ENCODE measurements around the gene PDZD2.

Gene PDZD2

GRCh38 chr5:31913808-31914207 lies 274.9 kb downstream of the PDZD2 start:
- H3K27ac Mint-ChIP-seq, result no peak overlapping the region
- no peak overlapping the region for H3K4me3 Mint-ChIP-seq
- no peaks in the 10 kb centered on the region for H3K9me3 Mint-ChIP-seq
- H3K4me1 Mint-ChIP-seq (ENCODE audit: low read depth), result no peaks in the 10 kb centered on the region
- H3K27me3 Mint-ChIP-seq (ENCODE audit: low read depth), result no peaks in the 10 kb centered on the region
- H3K36me3 Mint-ChIP-seq (ENCODE audit: low read depth), result no peaks in the 10 kb centered on the region

DNA sequence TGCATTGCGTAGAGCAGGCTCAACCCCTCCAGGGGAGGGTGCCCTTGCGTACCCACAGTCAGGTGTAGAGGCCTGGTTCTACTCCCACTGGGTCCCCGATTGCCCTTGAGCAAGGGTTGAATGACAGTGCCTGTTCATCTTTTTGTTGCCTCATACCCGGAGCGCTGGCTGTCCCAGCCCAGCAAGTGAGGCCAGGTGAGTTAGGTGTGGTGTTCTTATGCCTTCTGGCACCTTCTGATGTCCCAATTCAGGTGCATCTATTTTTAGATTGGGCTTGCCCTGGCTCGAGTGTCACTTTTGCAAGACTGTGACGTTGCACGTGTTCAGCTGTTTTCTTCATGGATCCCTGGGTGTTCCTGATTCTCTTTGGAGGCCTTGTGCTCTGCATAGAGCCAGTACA lies 277.4 kb downstream of the PDZD2 start:
- H3K36me3 Mint-ChIP-seq (ENCODE audit: low read depth), result no peaks in the 10 kb centered on the region
- no peaks in the 10 kb centered on the region for H3K4me1 Mint-ChIP-seq (ENCODE audit: low read depth)
- no peak overlapping the region for H3K4me3 Mint-ChIP-seq
- H3K27me3 Mint-ChIP-seq (ENCODE audit: low read depth), result no peaks in the 10 kb centered on the region
- no peaks in the 10 kb centered on the region for H3K9me3 Mint-ChIP-seq
- no peak overlapping the region for H3K27ac Mint-ChIP-seq

- Mint-ChIP-seq H3K4me1 (ENCODE audit: low read depth) (no peaks in the 10 kb centered on the region), H3K27ac (no peak overlapping the region), H3K9me3 (no peaks in the 10 kb centered on the region), H3K27me3 (ENCODE audit: low read depth) (no peaks in the 10 kb centered on the region), H3K36me3 (ENCODE audit: low read depth) (no peaks in the 10 kb centered on the region), H3K4me3 (no peak overlapping the region)
Measured at GRCh38 chr5:31918739-31919138, 279.8 kb downstream of the PDZD2 start.

DNA sequence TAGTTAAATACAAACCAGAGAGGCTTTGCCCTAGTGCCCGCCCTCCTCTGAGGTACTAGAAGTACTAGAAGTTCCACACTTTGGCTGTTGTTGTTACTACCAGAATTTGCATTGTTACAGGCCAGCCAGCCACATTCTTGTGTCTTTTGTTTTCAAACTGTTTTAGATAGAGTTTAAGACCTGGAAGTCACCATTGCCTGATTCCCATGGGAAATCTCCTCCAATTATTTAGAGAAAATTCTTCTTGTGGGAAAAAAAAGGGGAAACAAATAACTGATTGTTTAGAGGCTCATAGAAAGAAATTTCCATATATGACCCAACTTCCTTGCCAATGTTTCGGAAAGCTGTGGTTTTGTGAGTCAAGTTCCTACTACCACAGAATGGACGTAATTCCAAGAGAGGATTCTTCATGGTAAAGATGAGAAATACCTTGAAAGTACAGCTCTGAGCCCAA lies 282.9 kb downstream of the PDZD2 start:
- no peaks in the 10 kb centered on the region for H3K9me3 Mint-ChIP-seq
- no peak overlapping the region for H3K4me3 Mint-ChIP-seq
- H3K4me1 Mint-ChIP-seq (ENCODE audit: low read depth), result no peaks in the 10 kb centered on the region
- no peaks in the 10 kb centered on the region for H3K27me3 Mint-ChIP-seq (ENCODE audit: low read depth)
- no peak overlapping the region for H3K27ac Mint-ChIP-seq
- H3K36me3 Mint-ChIP-seq (ENCODE audit: low read depth), result no peaks in the 10 kb centered on the region

- Mint-ChIP-seq H3K4me3 (no peak overlapping the region), H3K27ac (no peak overlapping the region), H3K36me3 (ENCODE audit: low read depth) (no peaks in the 10 kb centered on the region), H3K27me3 (ENCODE audit: low read depth) (no peaks in the 10 kb centered on the region), H3K4me1 (ENCODE audit: low read depth) (no peaks in the 10 kb centered on the region), H3K9me3 (no peaks in the 10 kb centered on the region)
Measured at GRCh38 chr5:31924005-31924404, 285.1 kb downstream of the PDZD2 start.

GRCh38 chr5:31931874-31932273 lies 292.9 kb downstream of the PDZD2 start:
- Mint-ChIP-seq H3K36me3 (ENCODE audit: low read depth) (no peaks in the 10 kb centered on the region), H3K4me1 (ENCODE audit: low read depth) (no peaks in the 10 kb centered on the region)

GRCh38 chr5:31934156-31934555 lies 295.2 kb downstream of the PDZD2 start:
- Mint-ChIP-seq H3K36me3 (ENCODE audit: low read depth) (no peaks in the 10 kb centered on the region), H3K27me3 (ENCODE audit: low read depth) (no peaks in the 10 kb centered on the region), H3K27ac (no peak overlapping the region), H3K4me3 (no peak overlapping the region), H3K9me3 (no peaks in the 10 kb centered on the region), H3K4me1 (ENCODE audit: low read depth) (no peaks in the 10 kb centered on the region)

More at GRCh38 chr5:31931874-31932273, 292.9 kb downstream of the PDZD2 start:
- Mint-ChIP-seq H3K27ac (no peak overlapping the region), H3K4me3 (no peak overlapping the region), H3K9me3 (no peaks in the 10 kb centered on the region), H3K27me3 (ENCODE audit: low read depth) (no peaks in the 10 kb centered on the region)

- H3K27me3 Mint-ChIP-seq (ENCODE audit: low read depth), result no peaks in the 10 kb centered on the region
- no peaks in the 10 kb centered on the region for H3K36me3 Mint-ChIP-seq (ENCODE audit: low read depth)
- no peak overlapping the region for H3K4me3 Mint-ChIP-seq
- H3K4me1 Mint-ChIP-seq (ENCODE audit: low read depth), result no peaks in the 10 kb centered on the region
- H3K27ac Mint-ChIP-seq, result no peak overlapping the region
- H3K9me3 Mint-ChIP-seq, result no peaks in the 10 kb centered on the region
Measured at GRCh38 chr5:31935496-31936369, 296.8 kb downstream of the PDZD2 start.

GRCh38 chr5:31936683-31937082 lies 297.8 kb downstream of the PDZD2 start:
- Mint-ChIP-seq H3K27ac (no peak overlapping the region), H3K27me3 (ENCODE audit: low read depth) (no peaks in the 10 kb centered on the region), H3K36me3 (ENCODE audit: low read depth) (no peaks in the 10 kb centered on the region), H3K9me3 (no peaks in the 10 kb centered on the region), H3K4me1 (ENCODE audit: low read depth) (no peaks in the 10 kb centered on the region), H3K4me3 (no peak overlapping the region)

GRCh38 chr5:31937226-31937625 lies 298.3 kb downstream of the PDZD2 start:
- Mint-ChIP-seq H3K27ac (no peak overlapping the region), H3K4me3 (no peak overlapping the region), H3K27me3 (ENCODE audit: low read depth) (no peaks in the 10 kb centered on the region), H3K36me3 (ENCODE audit: low read depth) (no peaks in the 10 kb centered on the region), H3K4me1 (ENCODE audit: low read depth) (no peaks in the 10 kb centered on the region), H3K9me3 (no peaks in the 10 kb centered on the region)

DNA sequence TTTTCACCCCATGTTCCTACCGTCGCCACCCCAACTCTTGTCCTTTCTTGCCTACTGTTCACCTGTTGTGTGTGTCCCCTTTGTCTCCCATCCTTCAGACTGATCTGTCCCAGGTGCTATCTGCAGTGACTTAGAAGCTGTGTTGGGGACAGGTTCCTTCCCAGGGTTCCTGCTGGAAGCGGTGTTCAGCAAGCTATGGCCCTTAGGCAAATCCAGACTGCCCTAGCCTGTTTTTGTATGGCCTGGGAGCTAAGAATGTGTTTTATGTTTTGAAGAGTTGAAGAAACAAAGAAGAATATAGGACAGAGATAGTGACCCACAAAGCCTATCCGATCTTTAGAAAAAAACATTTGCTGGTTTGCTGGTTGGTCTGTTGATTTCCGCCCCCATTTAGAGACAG lies 298.8 kb downstream of the PDZD2 start:
- no peaks in the 10 kb centered on the region for H3K4me1 Mint-ChIP-seq (ENCODE audit: low read depth)
- H3K36me3 Mint-ChIP-seq (ENCODE audit: low read depth), result no peaks in the 10 kb centered on the region
- H3K9me3 Mint-ChIP-seq, result no peaks in the 10 kb centered on the region
- no peaks in the 10 kb centered on the region for H3K27me3 Mint-ChIP-seq (ENCODE audit: low read depth)
- no peak overlapping the region for H3K27ac Mint-ChIP-seq
- H3K4me3 Mint-ChIP-seq, result no peak overlapping the region

- Mint-ChIP-seq H3K9me3 (no peaks in the 10 kb centered on the region), H3K27me3 (ENCODE audit: low read depth) (no peaks in the 10 kb centered on the region), H3K36me3 (ENCODE audit: low read depth) (no peaks in the 10 kb centered on the region), H3K4me3 (no peak overlapping the region), H3K4me1 (ENCODE audit: low read depth) (no peaks in the 10 kb centered on the region), H3K27ac (no peak overlapping the region)
Measured at GRCh38 chr5:31939151-31939550, 300.2 kb downstream of the PDZD2 start.

DNA sequence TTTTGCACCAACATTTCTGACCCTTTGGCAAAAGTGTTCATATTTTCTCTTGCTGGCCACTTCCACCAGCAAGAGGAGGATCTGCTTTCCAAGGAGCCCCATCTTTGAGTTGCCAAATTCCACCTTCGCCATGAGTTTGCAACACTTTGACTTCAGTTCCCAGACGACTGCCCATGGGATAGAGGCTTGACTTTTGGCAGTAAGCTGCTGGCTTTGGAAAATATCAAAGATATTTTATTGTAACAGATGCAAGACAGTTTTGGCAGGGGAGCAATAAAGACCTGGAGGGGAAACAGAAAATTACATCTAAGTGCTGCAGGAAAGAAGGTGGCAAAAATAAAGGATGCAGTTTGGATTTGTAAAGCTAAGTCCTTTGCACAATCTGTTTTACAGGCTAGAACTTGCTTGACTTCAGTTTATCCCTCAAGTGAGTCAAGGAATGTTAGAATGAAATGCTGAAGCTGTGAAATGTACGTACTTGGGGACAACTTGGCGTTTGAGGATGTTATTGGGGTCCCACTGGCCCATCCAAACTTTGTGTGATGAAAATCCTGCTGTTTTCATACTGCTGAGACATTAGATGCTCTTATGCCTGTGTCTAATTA lies 302.3 kb downstream of the PDZD2 start:
- H3K36me3 Mint-ChIP-seq (ENCODE audit: low read depth), result no peaks in the 10 kb centered on the region

GRCh38 chr5:31942546-31942945 lies 303.6 kb downstream of the PDZD2 start:
- Mint-ChIP-seq H3K9me3 (no peaks in the 10 kb centered on the region), H3K36me3 (ENCODE audit: low read depth) (no peaks in the 10 kb centered on the region), H3K4me1 (ENCODE audit: low read depth) (no peaks in the 10 kb centered on the region), H3K27me3 (ENCODE audit: low read depth) (no peaks in the 10 kb centered on the region), H3K4me3 (no peak overlapping the region), H3K27ac (no peak overlapping the region)

More for the DNA sequence above, 302.3 kb downstream of the PDZD2 start:
- no peaks in the 10 kb centered on the region for H3K4me1 Mint-ChIP-seq (ENCODE audit: low read depth)
- no peaks in the 10 kb centered on the region for H3K9me3 Mint-ChIP-seq
- no peak overlapping the region for H3K27ac Mint-ChIP-seq
- H3K4me3 Mint-ChIP-seq, result no peak overlapping the region
- H3K27me3 Mint-ChIP-seq (ENCODE audit: low read depth), result no peaks in the 10 kb centered on the region
